Measurements from ENCODE around the gene GHRHR.

GRCh38 chr7:30974605-30975255 is 11.0 kb downstream of the GHRHR start:
- TF ChIP-seq POLR2A (IDR thresholded peaks at IDR 0.05): no peak
- peak; percentile 17 to 72 (median 53) for TF ChIP-seq CTCF (IDR thresholded peaks at IDR 0.05)
